Breast epithelium (tissue), 4 donors: ENCODE data around the gene KBTBD13. TPM values are rescaled to one million over a fixed set of nuclear protein-coding genes. Genes with fewer than 3 reads are reported as not detected.
A peak's percentile ranks its signal among the peaks of the same experiment; 100 is the strongest.
"Not testable (repeated sequence)": the region's sequence is repeated elsewhere in the genome, so short reads cannot be mapped to it uniquely, and the experiment has no call there.

Source experiments
- DNase-seq, 2 donors: peaks; one replicate each; pipeline ENCODE4 v3.0.0-alpha.2; 2019; ENCODE audit warnings: low spot score in 2 of 2
- H3K27ac ChIP-seq, 2 donors: fragments of 200-600 bp; sonication (generic) in 1 of 2; one replicate each; pipeline ENCODE4 v1.5.1; 2016 to 2019; ENCODE audit warnings: mild to moderate bottlenecking in 1 of 2
- H3K27me3 ChIP-seq, 2 donors: fragments of 200-600 bp; sonication (generic) in 1 of 2; one replicate each; pipeline versions ENCODE4 v1.5.1 to v1.6.0; 2017 to 2019; ENCODE audit warnings: control low read depth in 1 of 2, mild to moderate bottlenecking in 1 of 2
- H3K36me3 ChIP-seq: fragments of 200-600 bp; one replicate; pipeline ENCODE4 v1.5.1; 2019
- H3K4me1 ChIP-seq, 2 donors: fragments of 200-600 bp; sonication (generic); one replicate each; pipeline ENCODE4 v1.5.1; 2016 to 2019; ENCODE audit warnings: control low read depth in 1 of 2
- H3K4me3 ChIP-seq, 3 donors: fragments of 200-600 bp; sonication (generic); 1 replicate in 2 of 3; 2 replicates in 1 of 3; pipeline ENCODE4 v1.5.1; 2016 to 2019; ENCODE audit warnings: mild to moderate bottlenecking in 3 of 3, moderate library complexity in 2 of 3
- H3K9me3 ChIP-seq, 2 donors: fragments of 200-600 bp; sonication (generic) in 1 of 2; one replicate each; pipeline ENCODE4 v1.5.1; 2016 to 2019; ENCODE audit warnings: control low read depth in 1 of 2
- CTCF ChIP-seq, 3 donors: fragments of 450-650 bp; IDR thresholded peaks; one replicate each; pipeline ENCODE4 v1.5.1; 2016 to 2017; ENCODE audit warnings: antibody characterized with exemption in 3 of 3, mild to moderate bottlenecking in 3 of 3, moderate library complexity in 3 of 3
- POLR2A ChIP-seq: fragments of 450-650 bp; IDR thresholded peaks from one replicate; pipeline ENCODE4 v1.6.1; 2016; ENCODE audit warnings: antibody characterized with exemption, mild to moderate bottlenecking, moderate library complexity
- POLR2AphosphoS5 ChIP-seq, 3 donors: sonication (generic); formaldehyde crosslinking; IDR thresholded peaks; one replicate each; pipeline ENCODE4 v1.6.1; 2017; ENCODE audit warnings: antibody characterized with exemption in 3 of 3
- intact Hi-C: fragments of 100-400 bp; cut with DNase I; formaldehyde crosslinking; loops from one replicate; pipeline ENCODE4 v1.15.1; 2023; ENCODE audit warnings: low total_unique reads
- total RNA-seq, 3 donors: library from RNA; depleted of rRNA; stranded (reverse); fragments of >200 nt; gene quantifications; one replicate each; pipeline ENCODE4 v1.1.0, GENCODE V29; 2016

The KBTBD13 gene
- total RNA-seq, 3 donors from 2014 or later: 0.15 to 0.33 TPM; not detected in 1

DNA sequence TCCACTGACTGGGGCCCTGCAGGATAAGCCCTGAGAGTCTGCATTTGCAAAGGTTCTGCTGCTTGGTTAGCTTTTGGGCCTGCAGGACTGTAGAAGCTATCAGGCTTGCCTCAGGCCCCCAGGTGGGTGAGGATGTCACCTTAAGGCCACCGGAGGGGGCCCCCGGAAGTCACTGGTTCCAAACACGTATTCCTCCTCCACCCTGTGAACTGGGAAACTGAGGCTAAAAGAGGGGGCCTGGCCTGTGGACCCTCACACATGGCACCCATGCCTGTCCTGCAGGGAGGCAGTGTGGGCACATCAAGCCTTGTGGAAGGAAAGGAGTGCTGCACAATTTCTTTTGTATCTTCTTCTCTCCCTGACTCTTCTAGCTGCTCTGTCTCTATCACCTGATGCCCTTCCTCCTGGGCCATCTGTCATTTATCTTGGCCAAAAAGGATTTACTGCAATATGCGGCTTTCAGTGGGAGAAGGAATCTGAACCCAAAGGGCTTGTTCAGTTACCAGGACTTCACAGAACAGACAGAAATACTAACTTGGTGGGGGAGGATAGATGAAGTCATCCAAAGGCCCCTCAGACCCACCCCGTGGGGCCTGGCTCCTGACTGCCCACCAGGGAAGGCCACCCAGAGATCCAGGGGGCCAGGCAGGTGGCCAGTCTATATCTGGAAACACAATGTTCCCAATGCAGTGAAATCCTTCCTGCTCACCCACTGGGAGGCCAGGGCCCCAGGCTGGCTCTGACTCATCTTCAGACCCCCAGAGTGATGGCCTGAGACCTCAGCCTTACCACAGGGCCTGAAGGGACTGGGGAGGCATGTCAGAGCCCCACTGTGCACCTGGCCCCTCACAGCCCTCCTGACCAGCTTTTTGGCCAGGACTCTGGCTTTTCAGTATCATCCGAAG lies 20.2 kb downstream of the KBTBD13 start:
- no peak for DNase-seq
- peaks cover 5% of the 10 kb centered on the region for H3K36me3 ChIP-seq
- TF ChIP-seq POLR2A: no peak
- no peak for TF ChIP-seq POLR2AphosphoS5 (IDR thresholded peaks at IDR 0.05)
- no peak for TF ChIP-seq CTCF (IDR thresholded peaks at IDR 0.05)
- intact Hi-C loops: loop anchor here (10.0 kb wide), 1 partner anchor 62 kb away; no protein-coding TSS in a partner anchor
- H3K9me3 ChIP-seq: no peaks in the 10 kb centered on the region
- no peaks in the 10 kb centered on the region for H3K27me3 ChIP-seq
- H3K27ac ChIP-seq: no peak overlapping the region
- no peaks in the 10 kb centered on the region for H3K4me1 ChIP-seq
- no peak overlapping the region for H3K4me3 ChIP-seq

DNA sequence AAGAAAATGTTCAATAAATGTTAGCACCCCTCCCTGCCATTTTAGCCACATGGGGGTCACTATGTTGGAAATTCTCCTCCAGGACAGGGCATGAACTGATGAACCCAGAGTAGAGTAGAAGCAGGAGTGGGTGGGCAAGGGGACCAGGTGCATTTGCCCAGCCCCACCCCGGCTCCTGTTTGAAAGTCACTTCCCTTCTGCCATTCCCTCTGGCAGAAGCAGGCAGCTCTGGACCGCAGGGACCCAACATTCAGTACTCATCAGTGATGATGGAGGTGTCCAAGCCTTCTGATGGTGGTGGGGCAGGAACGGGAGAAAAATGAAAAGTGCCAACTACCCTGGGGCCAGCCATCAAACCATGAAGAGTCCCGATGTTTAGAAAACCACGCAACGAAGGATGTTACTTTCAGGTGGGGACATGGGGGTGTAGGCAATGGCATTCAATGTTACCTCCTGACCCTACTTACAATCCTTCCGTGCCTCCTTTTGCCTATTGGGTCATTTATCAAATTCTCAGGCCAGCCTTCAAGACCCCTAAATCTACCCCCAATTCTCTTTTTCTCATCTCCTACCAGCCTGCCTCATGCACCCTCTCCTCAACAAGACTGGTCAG lies 21.2 kb downstream of the KBTBD13 start:
- Histone ChIP-seq H3K4me3 (no peak overlapping the region), H3K4me1 (no peaks in the 10 kb centered on the region), H3K9me3 (no peaks in the 10 kb centered on the region), H3K36me3 (peaks cover 5% of the 10 kb centered on the region), H3K27me3 (no peaks in the 10 kb centered on the region), H3K27ac (no peak overlapping the region)
- TF ChIP-seq POLR2AphosphoS5 (IDR thresholded peaks at IDR 0.05): no peak
- TF ChIP-seq CTCF (IDR thresholded peaks at IDR 0.05): no peak
- TF ChIP-seq POLR2A: no peak
- DNase-seq: no peak
- intact Hi-C loops: loop anchor here (10.0 kb wide), 1 partner anchor 63 kb away; no protein-coding TSS in a partner anchor

DNA sequence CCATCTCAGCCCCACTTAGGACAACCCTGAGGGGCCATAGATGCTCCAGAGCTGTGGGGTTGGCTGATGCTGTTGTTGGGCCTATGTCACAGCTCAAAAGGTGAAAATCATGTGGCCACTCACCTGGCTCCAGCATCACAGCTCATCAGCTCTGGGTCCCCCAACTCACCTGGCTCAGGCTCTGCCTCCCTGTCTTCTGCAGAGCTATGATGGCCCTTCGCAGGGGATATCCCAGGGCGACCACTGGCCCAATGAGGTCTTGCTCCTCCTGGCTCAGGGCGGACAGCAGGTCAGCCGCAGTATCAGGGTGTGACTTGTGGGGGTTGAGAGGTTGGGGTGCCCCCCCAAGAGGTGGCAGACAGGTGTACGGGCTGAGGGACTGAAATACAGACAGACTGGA lies 22.8 kb downstream of the KBTBD13 start:
- Histone ChIP-seq H3K9me3 (no peaks in the 10 kb centered on the region), H3K36me3 (peaks cover 5% of the 10 kb centered on the region), H3K27me3 (no peaks in the 10 kb centered on the region), H3K4me1 (no peaks in the 10 kb centered on the region), H3K27ac (no peak overlapping the region), H3K4me3 (no peak overlapping the region)
- intact Hi-C loops: loop anchor here (10.0 kb wide), 1 partner anchor 65 kb away; no protein-coding TSS in a partner anchor
- no peak for DNase-seq
- TF ChIP-seq POLR2A (no peak), CTCF (IDR thresholded peaks at IDR 0.05) (no peak), POLR2AphosphoS5 (IDR thresholded peaks at IDR 0.05) (no peak)

- H3K9me3 ChIP-seq, H3K4me3 ChIP-seq, H3K27ac ChIP-seq, H3K27me3 ChIP-seq, DNase-seq, H3K36me3 ChIP-seq, H3K4me1 ChIP-seq: not testable (repeated sequence)
- intact Hi-C loops: loop anchor here (10.0 kb wide), 1 partner anchor 65 kb away; no protein-coding TSS in a partner anchor
These were observed 23.3 kb downstream of the KBTBD13 start for GRCh38 chr15:65099801-65100200.

DNA sequence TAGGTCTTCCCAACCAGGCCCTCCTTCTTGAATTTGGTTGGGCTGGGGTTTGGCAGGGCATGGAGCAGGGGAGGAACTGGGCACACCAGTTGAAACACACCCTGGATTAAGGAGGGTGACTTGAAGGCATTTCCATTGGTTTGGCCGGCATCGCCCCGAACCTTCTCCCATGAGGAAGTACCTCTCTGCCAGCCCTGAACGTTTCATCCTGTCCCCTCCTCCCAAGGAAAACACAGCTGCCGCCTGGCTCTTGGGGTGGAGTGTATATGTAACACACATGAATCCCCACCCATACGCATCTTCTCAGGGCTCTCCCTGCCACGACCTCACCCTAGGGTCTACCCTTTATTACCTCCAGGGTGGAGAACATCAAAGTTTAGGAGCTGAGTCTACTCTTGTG lies 23.9 kb downstream of the KBTBD13 start:
- intact Hi-C loops: no loop called here
- no peak for DNase-seq

More for the DNA sequence above, 23.9 kb downstream of the KBTBD13 start:
- TF ChIP-seq POLR2A: no peak
- no peak for TF ChIP-seq CTCF (IDR thresholded peaks at IDR 0.05)
- TF ChIP-seq POLR2AphosphoS5 (IDR thresholded peaks at IDR 0.05): no peak
- Histone ChIP-seq H3K9me3 (no peaks in the 10 kb centered on the region), H3K27ac (peak overlapping the region in 1 of 2 donors; percentile 40), H3K36me3 (peaks cover 5% of the 10 kb centered on the region), H3K4me3 (no peak overlapping the region), H3K27me3 (no peaks in the 10 kb centered on the region), H3K4me1 (no peaks in the 10 kb centered on the region)
